H9 (cell line): ENCODE measurements around the gene VIM. TPM values are rescaled to one million over a fixed set of nuclear protein-coding genes. Genes with fewer than 3 reads are reported as not detected.

Experiments
- DNase-seq: peaks from one replicate; pipeline ENCODE4 v3.0.0-alpha.2; 2017
- H2AFZ ChIP-seq: one replicate; pipeline ENCODE4 v1.6.1; 2013; ENCODE audit warnings: mild to moderate bottlenecking, low read length, control low read depth, moderate library complexity
- H2AK5ac ChIP-seq: 2 replicates; pipeline ENCODE4 v1.6.1; 2013; ENCODE audit warnings: low read length, control low read depth, mixed read lengths; ENCODE audit not compliant: insufficient read length
- H2BK120ac ChIP-seq: one replicate; pipeline ENCODE4 v1.6.1; 2013; ENCODE audit warnings: low read depth, mild to moderate bottlenecking, low read length, control low read depth, inconsistent platforms; ENCODE audit not compliant: poor library complexity, severe bottlenecking
- H2BK12ac ChIP-seq: 2 replicates; pipeline ENCODE4 v1.6.1; 2013; ENCODE audit warnings: low read length, control low read depth, mixed read lengths, low read depth; ENCODE audit not compliant: insufficient read length
- H2BK15ac ChIP-seq: 2 replicates; pipeline ENCODE4 v1.6.1; 2013; ENCODE audit warnings: low read depth, low read length, control low read depth
- H2BK20ac ChIP-seq: one replicate; pipeline ENCODE4 v1.6.1; 2013; ENCODE audit warnings: low read depth, mild to moderate bottlenecking, low read length, control low read depth, inconsistent platforms; ENCODE audit not compliant: poor library complexity, severe bottlenecking
- H2BK5ac ChIP-seq: 2 replicates; pipeline ENCODE4 v1.6.1; 2013; ENCODE audit warnings: low read length, control low read depth, mixed read lengths; ENCODE audit not compliant: insufficient read length
- H3K14ac ChIP-seq: 2 replicates; pipeline ENCODE4 v1.6.1; 2013; ENCODE audit warnings: low read length, control low read depth; ENCODE audit not compliant: insufficient read depth
- H3K18ac ChIP-seq: 2 replicates; pipeline ENCODE4 v1.6.1; 2013; ENCODE audit warnings: low read depth, mild to moderate bottlenecking, mixed read lengths, low read length, control low read depth; ENCODE audit not compliant: insufficient read length
- H3K23ac ChIP-seq: 2 replicates; pipeline ENCODE4 v1.6.1; 2013; ENCODE audit warnings: low read length, control low read depth, mixed read lengths, low read depth; ENCODE audit not compliant: insufficient read length
- H3K23me2 ChIP-seq: 2 replicates; pipeline ENCODE4 v1.6.1; 2013; ENCODE audit warnings: low read depth, mild to moderate bottlenecking, mixed read lengths, low read length, control low read depth; ENCODE audit not compliant: insufficient read length, poor library complexity, severe bottlenecking
- H3K27ac ChIP-seq: 2 replicates; pipeline ENCODE4 v1.5.1; 2013; ENCODE audit warnings: low read length, control low read depth, mixed read lengths, low read depth; ENCODE audit not compliant: insufficient read length
- H3K27me3 ChIP-seq: 2 replicates; pipeline ENCODE4 v1.6.1; 2013; ENCODE audit warnings: low read length, control low read depth, inconsistent platforms; ENCODE audit not compliant: insufficient read depth
- H3K4ac ChIP-seq: 2 replicates; pipeline ENCODE4 v1.6.1; 2013; ENCODE audit warnings: low read depth, mild to moderate bottlenecking, control low read depth, inconsistent platforms, low read length, moderate library complexity
- H3K4me1 ChIP-seq: 2 replicates; pipeline ENCODE4 v1.6.1; 2013; ENCODE audit warnings: low read length, control low read depth, inconsistent platforms; ENCODE audit not compliant: insufficient read depth
- H3K4me2 ChIP-seq: 2 replicates; pipeline ENCODE4 v1.6.1; 2013; ENCODE audit warnings: low read length, control low read depth, mixed read lengths; ENCODE audit not compliant: insufficient read length, insufficient read depth
- H3K56ac ChIP-seq: 2 replicates; pipeline ENCODE4 v1.6.1; 2013; ENCODE audit warnings: low read depth, mild to moderate bottlenecking, mixed read lengths, low read length, control low read depth; ENCODE audit not compliant: insufficient read length
- H3K79me1 ChIP-seq: 2 replicates; pipeline ENCODE4 v1.6.1; 2013; ENCODE audit warnings: low read depth, mild to moderate bottlenecking, moderate library complexity, low read length, control low read depth, inconsistent platforms; ENCODE audit not compliant: insufficient read depth, poor library complexity, severe bottlenecking
- H3K79me2 ChIP-seq: 2 replicates; pipeline ENCODE4 v1.6.1; 2013; ENCODE audit warnings: low read length, control low read depth, inconsistent platforms; ENCODE audit not compliant: insufficient read depth
- H3K9ac ChIP-seq: 2 replicates; pipeline ENCODE4 v1.6.1; 2013; ENCODE audit warnings: low read length, control low read depth, mixed read lengths; ENCODE audit not compliant: insufficient read length; ENCODE audit errors: extremely low read depth
- H3K9me3 ChIP-seq: one replicate; pipeline ENCODE4 v1.6.1; 2013; ENCODE audit warnings: low read depth, low read length, inconsistent platforms; ENCODE audit not compliant: control insufficient read depth
- H3T11ph ChIP-seq: one replicate; pipeline ENCODE4 v1.6.1; 2013; ENCODE audit warnings: mild to moderate bottlenecking, low read length, control low read depth, inconsistent platforms
- H4K20me1 ChIP-seq: one replicate; pipeline ENCODE4 v1.6.1; 2013; ENCODE audit not compliant: control insufficient read depth, insufficient read length, insufficient read depth
- H4K5ac ChIP-seq: 2 replicates; pipeline ENCODE4 v1.6.1; 2013; ENCODE audit warnings: low read depth, mild to moderate bottlenecking, mixed read lengths, low read length, control low read depth; ENCODE audit not compliant: insufficient read length
- H4K8ac ChIP-seq: replicated peaks from 2 replicates; pipeline ENCODE4 v1.6.1; 2013; ENCODE audit warnings: low read length, control low read depth, mixed read lengths, low read depth; ENCODE audit not compliant: insufficient read length
- H4K91ac ChIP-seq: 2 replicates; pipeline ENCODE4 v1.6.1; 2013; ENCODE audit warnings: low read depth, mild to moderate bottlenecking, moderate library complexity, mixed read lengths, low read length, control low read depth; ENCODE audit not compliant: insufficient read length
- H3K27ac Mint-ChIP-seq, 3 experiments: 2 replicates in 2 of 3; 3 replicates in 1 of 3; pipeline ENCODE4 v1.8.0; 2020 to 2021; ENCODE audit warnings: mixed read lengths in 3 of 3, mild to moderate bottlenecking in 1 of 3, moderate library complexity in 1 of 3
- H3K27me3 Mint-ChIP-seq: 2 replicates; pipeline ENCODE4 v1.8.0; 2021; ENCODE audit warnings: low read depth, mild to moderate bottlenecking, moderate library complexity, mixed read lengths
- H3K36me3 Mint-ChIP-seq, 3 experiments: 2 replicates in 2 of 3; 3 replicates in 1 of 3; pipeline ENCODE4 v1.8.0; 2020 to 2021; ENCODE audit warnings: low read depth in 3 of 3, mixed read lengths in 3 of 3; ENCODE audit not compliant: insufficient read depth in 1 of 3
- H3K4me1 Mint-ChIP-seq, 2 experiments: 2 replicates each; pipeline ENCODE4 v1.8.0; 2020; ENCODE audit warnings: mixed read lengths in 2 of 2
- H3K4me3 Mint-ChIP-seq, 2 experiments: 2 replicates in 1 of 2; 3 replicates in 1 of 2; pipeline ENCODE4 v1.8.0; 2020 to 2021; ENCODE audit warnings: mild to moderate bottlenecking in 2 of 2, mixed read lengths in 2 of 2, moderate library complexity in 1 of 2
- H3K9me3 Mint-ChIP-seq, 2 experiments: 2 replicates in 1 of 2; 3 replicates in 1 of 2; pipeline ENCODE4 v1.8.0; 2020; ENCODE audit warnings: mild to moderate bottlenecking in 2 of 2, mixed read lengths in 2 of 2, moderate library complexity in 1 of 2
- WGBS: extraction: QIAGEN DNeasy Blood & Tissue Kit; methylation state at CpG from one replicate; pipeline ENCODE4 v1.1.7; 2013; ENCODE audit warnings: missing lambda C conversion rate, low lambda C conversion rate, mixed read lengths; ENCODE audit not compliant: insufficient read length; ENCODE audit errors: extremely low coverage; 5-methylcytosine and 5-hydroxymethylcytosine counted together
- total RNA-seq: library from RNA; stranded (reverse); gene quantifications from 2 replicates; pipeline ENCODE4 v1.2.1, GENCODE V29; 2021
- TF ChIP-seq, protein P1 (sequence below): fragments of 200-600 bp; sonication (generic); conservative IDR thresholded peaks from 3 replicates; pipeline ENCODE4 v1.8.0; 2021; ENCODE audit warnings: antibody characterized with exemption, mild to moderate bottlenecking

VIM gene
- total RNA-seq, 1 experiment from 2014 or later, result 232 TPM

DNA sequence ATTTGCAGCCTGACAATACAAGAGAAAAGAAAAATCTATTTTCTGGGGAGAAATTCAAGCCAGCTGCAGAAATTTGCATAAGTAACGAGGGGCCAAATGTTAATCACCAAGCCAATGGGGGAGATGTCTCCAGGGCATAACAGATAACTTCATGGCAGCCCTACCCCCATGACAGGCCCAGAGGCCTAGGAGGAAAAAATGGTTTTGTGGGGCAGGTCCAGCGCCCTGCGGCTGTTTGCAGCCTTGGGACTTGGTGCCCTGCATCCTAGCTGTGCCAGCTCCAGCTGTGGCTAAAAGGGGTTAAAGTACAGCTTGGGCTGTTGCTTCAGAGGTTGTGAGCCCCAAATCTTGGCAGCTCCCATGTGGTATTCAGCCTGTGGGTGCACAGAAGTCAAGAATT, 54.3 kb downstream of the VIM start:
- H4K5ac ChIP-seq, result no peak overlapping the region
- H2BK15ac ChIP-seq, result no peak overlapping the region
- no peak overlapping the region for H3T11ph ChIP-seq
- H3K4me3 Mint-ChIP-seq, result no peak overlapping the region
- H3K4me2 ChIP-seq, result no peak overlapping the region
- H3K9ac ChIP-seq, result no peak overlapping the region
- H2BK12ac ChIP-seq, result no peak overlapping the region
- no peak overlapping the region for H2BK5ac ChIP-seq
- peaks cover 37 to 45% of the 10 kb centered on the region in 2 experiments for H3K9me3 Mint-ChIP-seq
- no peak overlapping the region for H2AK5ac ChIP-seq
- no peak overlapping the region for H2BK20ac ChIP-seq
- H3K27me3 Mint-ChIP-seq, result peaks cover 1% of the 10 kb centered on the region
- H3K23me2 ChIP-seq, result no peaks in the 10 kb centered on the region
- H3K27ac ChIP-seq, result no peak overlapping the region
- TF ChIP-seq, protein P1, sequence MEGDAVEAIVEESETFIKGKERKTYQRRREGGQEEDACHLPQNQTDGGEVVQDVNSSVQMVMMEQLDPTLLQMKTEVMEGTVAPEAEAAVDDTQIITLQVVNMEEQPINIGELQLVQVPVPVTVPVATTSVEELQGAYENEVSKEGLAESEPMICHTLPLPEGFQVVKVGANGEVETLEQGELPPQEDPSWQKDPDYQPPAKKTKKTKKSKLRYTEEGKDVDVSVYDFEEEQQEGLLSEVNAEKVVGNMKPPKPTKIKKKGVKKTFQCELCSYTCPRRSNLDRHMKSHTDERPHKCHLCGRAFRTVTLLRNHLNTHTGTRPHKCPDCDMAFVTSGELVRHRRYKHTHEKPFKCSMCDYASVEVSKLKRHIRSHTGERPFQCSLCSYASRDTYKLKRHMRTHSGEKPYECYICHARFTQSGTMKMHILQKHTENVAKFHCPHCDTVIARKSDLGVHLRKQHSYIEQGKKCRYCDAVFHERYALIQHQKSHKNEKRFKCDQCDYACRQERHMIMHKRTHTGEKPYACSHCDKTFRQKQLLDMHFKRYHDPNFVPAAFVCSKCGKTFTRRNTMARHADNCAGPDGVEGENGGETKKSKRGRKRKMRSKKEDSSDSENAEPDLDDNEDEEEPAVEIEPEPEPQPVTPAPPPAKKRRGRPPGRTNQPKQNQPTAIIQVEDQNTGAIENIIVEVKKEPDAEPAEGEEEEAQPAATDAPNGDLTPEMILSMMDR, result no peak
- no peaks in the 10 kb centered on the region for H3K27me3 ChIP-seq
- H3K4me1 ChIP-seq, result no peaks in the 10 kb centered on the region
- no peak overlapping the region for H3K18ac ChIP-seq
- H3K14ac ChIP-seq, result no peak overlapping the region
- no peak overlapping the region for H2AFZ ChIP-seq
- no peak overlapping the region for H3K56ac ChIP-seq
- H3K79me1 ChIP-seq, result no peaks in the 10 kb centered on the region
- peaks cover 12 to 22% (median 14%) of the 10 kb centered on the region in 3 experiments for H3K36me3 Mint-ChIP-seq
- H3K27ac Mint-ChIP-seq, result no peak overlapping the region
- no peak overlapping the region for H3K23ac ChIP-seq
- H4K8ac ChIP-seq, result no peak overlapping the region
- H3K79me2 ChIP-seq, result no peaks in the 10 kb centered on the region
- no peak for DNase-seq
- H4K91ac ChIP-seq, result no peak overlapping the region
- no CpG with 5 or more reads among the region's 3 CpGs for WGBS
- H4K20me1 ChIP-seq, result no peaks in the 10 kb centered on the region
- no peak overlapping the region for H2BK120ac ChIP-seq
- H3K4ac ChIP-seq, result no peak overlapping the region
- no peaks in the 10 kb centered on the region for H3K9me3 ChIP-seq
- H3K4me1 Mint-ChIP-seq, result peaks cover 0 to 2% of the 10 kb centered on the region in 2 experiments; a peak in 1 of 4 replicates
